Keratinocyte (primary cell): Measurements from ENCODE around the gene TBCB. TPM values are rescaled to one million over a fixed set of nuclear protein-coding genes. Genes with fewer than 3 reads are reported as not detected.

ENCODE experiments used
- DNase-seq: peaks from one replicate; pipeline ENCODE4 v3.0.0-alpha.2; 2011; ENCODE audit warnings: low read depth, missing footprints, low spot score
- FAIRE-seq: peaks from 2 replicates; lab custom pipeline; 2011; peaks lifted over from hg19 to GRCh38; lab: Jason Lieb, UNC
- H2AFZ ChIP-seq: 2 replicates; pipeline ENCODE4 v1.6.0; 2012; ENCODE audit warnings: low read length, control low read depth, inconsistent platforms; ENCODE audit not compliant: control insufficient read depth
- H3K27ac ChIP-seq: 2 replicates; pipeline ENCODE4 v1.5.1; 2011; ENCODE audit warnings: low read length; ENCODE audit not compliant: control insufficient read depth, insufficient read depth
- H3K27me3 ChIP-seq: 3 replicates; pipeline ENCODE4 v1.6.0; 2011; ENCODE audit warnings: low read length; ENCODE audit not compliant: control insufficient read depth, insufficient read depth; ENCODE audit errors: extremely low read depth
- H3K36me3 ChIP-seq, 2 experiments: 2 replicates in 1 of 2; 3 replicates in 1 of 2; pipeline ENCODE4 v1.5.1; 2011; ENCODE audit warnings: low read length in 2 of 2, mild to moderate bottlenecking in 1 of 2; ENCODE audit not compliant: control insufficient read depth in 2 of 2, insufficient read depth in 2 of 2; ENCODE audit errors: extremely low read depth in 1 of 2
- H3K4me1 ChIP-seq: 3 replicates; pipeline ENCODE4 v1.5.1; 2011; ENCODE audit warnings: low read length; ENCODE audit not compliant: control insufficient read depth, insufficient read depth; ENCODE audit errors: extremely low read depth
- H3K4me2 ChIP-seq: 3 replicates; pipeline ENCODE4 v1.6.0; 2011; ENCODE audit warnings: low read depth, low read length; ENCODE audit not compliant: control insufficient read depth, insufficient read depth; ENCODE audit errors: extremely low read depth
- H3K4me3 ChIP-seq, 3 experiments: fragments of 200-600 bp in 1 of 3; sonication (generic) in 1 of 3; 2 replicates in 2 of 3; 3 replicates in 1 of 3; pipeline ENCODE4 v1.5.1; 2011 to 2016; ENCODE audit warnings: low read length in 3 of 3, mild to moderate bottlenecking in 3 of 3, control low read depth in 2 of 3, inconsistent platforms in 1 of 3, low read depth in 1 of 3, mixed read lengths in 1 of 3, mixed run types in 1 of 3, moderate library complexity in 1 of 3; ENCODE audit not compliant: control insufficient read depth in 2 of 3, insufficient read depth in 2 of 3; ENCODE audit errors: extremely low read depth in 1 of 3
- H3K79me2 ChIP-seq: 2 replicates; pipeline ENCODE4 v1.6.0; 2012; ENCODE audit warnings: low read length; ENCODE audit not compliant: control insufficient read depth, insufficient read depth
- H3K9ac ChIP-seq: 3 replicates; pipeline ENCODE4 v1.6.0; 2011; ENCODE audit warnings: low read length; ENCODE audit not compliant: control insufficient read depth, insufficient read depth; ENCODE audit errors: extremely low read depth
- H3K9me1 ChIP-seq: 3 replicates; pipeline ENCODE4 v1.6.0; 2011; ENCODE audit warnings: low read length; ENCODE audit not compliant: control insufficient read depth, insufficient read depth; ENCODE audit errors: extremely low read depth
- H3K9me3 ChIP-seq: 2 replicates; pipeline ENCODE4 v1.5.1; 2012; ENCODE audit warnings: low read depth, low read length; ENCODE audit not compliant: control insufficient read depth
- H4K20me1 ChIP-seq: 3 replicates; pipeline ENCODE4 v1.6.0; 2011; ENCODE audit warnings: low read length; ENCODE audit not compliant: control insufficient read depth, insufficient read depth; ENCODE audit errors: extremely low read depth
- EZH2 ChIP-seq: IDR thresholded peaks from one replicate; pipeline ENCODE4 v1.6.1; 2012; ENCODE audit warnings: inconsistent platforms, mild to moderate bottlenecking, low read length, moderate library complexity
- dilution Hi-C: fragments of 300-500 bp; cut with MboI; formaldehyde crosslinking; loops from one replicate; pipeline ENCODE4 v1.7.0; 2020; ENCODE audit warnings: low sequenced_read_pairs; ENCODE audit not compliant: extremely low pct_ligation_motif_present
- polyA plus RNA-seq, 5 experiments: library from polyadenylated mRNA; depleted of rRNA in 3 of 5; stranded (reverse) in 3 of 5; stranded (forward) in 1 of 5; unstranded in 1 of 5; fragments of >200 nt; gene quantifications; 1 replicate in 1 of 5; 2 replicates in 3 of 5; 3 replicates in 1 of 5; pipeline versions ENCODE4 v1.2.1 to v1.2.3, GENCODE V29; 2011 to 2012; ENCODE audit warnings: missing spikeins in 2 of 5, low read depth in 1 of 5, low replicate concordance in 1 of 5
- TF ChIP-seq, protein P1 (sequence below), 3 experiments: IDR thresholded peaks in 1 of 3; conservative IDR thresholded peaks in 1 of 3; optimal IDR thresholded peaks in 1 of 3; 2 replicates in 2 of 3; 3 replicates in 1 of 3; pipeline versions ENCODE3 to v1.5.1; 2011; ENCODE audit warnings: low read length in 3 of 3, mild to moderate bottlenecking in 3 of 3, moderate library complexity in 2 of 3, control low read depth in 1 of 3, inconsistent platforms in 1 of 3; ENCODE audit not compliant: insufficient read depth in 2 of 3; ENCODE audit errors: extremely low read depth in 1 of 3

TBCB gene
- polyA plus RNA-seq, 1 donor (not counting 4 experiments of a cell fraction or from before 2014, with no cell fraction given) = 183 TPM

DNA sequence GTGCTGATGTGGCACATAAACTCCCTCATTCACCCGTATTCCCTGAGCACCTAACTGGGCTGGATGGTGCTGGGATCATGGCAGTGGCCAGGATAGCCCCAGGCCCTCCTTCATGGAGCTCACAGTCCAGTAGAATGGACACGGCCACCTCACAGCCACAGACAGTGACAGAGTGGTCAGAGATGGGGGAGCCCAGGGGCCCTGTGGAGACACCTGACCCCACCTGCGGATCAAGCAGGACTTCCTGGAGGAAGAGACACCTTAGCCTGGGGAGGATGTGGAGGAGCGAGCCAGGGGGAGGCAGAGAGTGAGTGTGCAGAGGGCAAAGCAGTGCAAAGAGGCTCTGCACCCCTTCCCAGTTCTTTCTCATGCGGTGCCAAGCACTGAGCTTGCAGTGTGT is 25.4 kb upstream of the TBCB start:
- FAIRE-seq (no peak), DNase-seq (no peak)
- TF ChIP-seq, protein P1, sequence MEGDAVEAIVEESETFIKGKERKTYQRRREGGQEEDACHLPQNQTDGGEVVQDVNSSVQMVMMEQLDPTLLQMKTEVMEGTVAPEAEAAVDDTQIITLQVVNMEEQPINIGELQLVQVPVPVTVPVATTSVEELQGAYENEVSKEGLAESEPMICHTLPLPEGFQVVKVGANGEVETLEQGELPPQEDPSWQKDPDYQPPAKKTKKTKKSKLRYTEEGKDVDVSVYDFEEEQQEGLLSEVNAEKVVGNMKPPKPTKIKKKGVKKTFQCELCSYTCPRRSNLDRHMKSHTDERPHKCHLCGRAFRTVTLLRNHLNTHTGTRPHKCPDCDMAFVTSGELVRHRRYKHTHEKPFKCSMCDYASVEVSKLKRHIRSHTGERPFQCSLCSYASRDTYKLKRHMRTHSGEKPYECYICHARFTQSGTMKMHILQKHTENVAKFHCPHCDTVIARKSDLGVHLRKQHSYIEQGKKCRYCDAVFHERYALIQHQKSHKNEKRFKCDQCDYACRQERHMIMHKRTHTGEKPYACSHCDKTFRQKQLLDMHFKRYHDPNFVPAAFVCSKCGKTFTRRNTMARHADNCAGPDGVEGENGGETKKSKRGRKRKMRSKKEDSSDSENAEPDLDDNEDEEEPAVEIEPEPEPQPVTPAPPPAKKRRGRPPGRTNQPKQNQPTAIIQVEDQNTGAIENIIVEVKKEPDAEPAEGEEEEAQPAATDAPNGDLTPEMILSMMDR (optimal IDR thresholded peaks at IDR 0.05 in 1 of 3, IDR thresholded peaks at IDR 0.05 in 1 of 3, conservative IDR thresholded peaks at IDR 0.05 in 1 of 3; ENCODE audit: extremely low read depth in 1 of 3, insufficient read depth in 2 of 3, low read length in 3 of 3) = no peak
- TF ChIP-seq EZH2 = no peak
- no peaks in the 10 kb centered on the region for H3K4me1 ChIP-seq
- H3K36me3 ChIP-seq = peaks cover 4 to 9% of the 10 kb centered on the region in 2 experiments
- dilution Hi-C loops = no loop called here
- H3K4me3 ChIP-seq = no peak overlapping the region
- H2AFZ ChIP-seq = no peak overlapping the region
- H3K79me2 ChIP-seq = no peaks in the 10 kb centered on the region
- H3K27me3 ChIP-seq = no peaks in the 10 kb centered on the region
- no peaks in the 10 kb centered on the region for H3K9me3 ChIP-seq
- no peaks in the 10 kb centered on the region for H3K9me1 ChIP-seq
- no peak overlapping the region for H3K9ac ChIP-seq
- no peaks in the 10 kb centered on the region for H4K20me1 ChIP-seq
- no peak overlapping the region for H3K27ac ChIP-seq
- no peak overlapping the region for H3K4me2 ChIP-seq

DNA sequence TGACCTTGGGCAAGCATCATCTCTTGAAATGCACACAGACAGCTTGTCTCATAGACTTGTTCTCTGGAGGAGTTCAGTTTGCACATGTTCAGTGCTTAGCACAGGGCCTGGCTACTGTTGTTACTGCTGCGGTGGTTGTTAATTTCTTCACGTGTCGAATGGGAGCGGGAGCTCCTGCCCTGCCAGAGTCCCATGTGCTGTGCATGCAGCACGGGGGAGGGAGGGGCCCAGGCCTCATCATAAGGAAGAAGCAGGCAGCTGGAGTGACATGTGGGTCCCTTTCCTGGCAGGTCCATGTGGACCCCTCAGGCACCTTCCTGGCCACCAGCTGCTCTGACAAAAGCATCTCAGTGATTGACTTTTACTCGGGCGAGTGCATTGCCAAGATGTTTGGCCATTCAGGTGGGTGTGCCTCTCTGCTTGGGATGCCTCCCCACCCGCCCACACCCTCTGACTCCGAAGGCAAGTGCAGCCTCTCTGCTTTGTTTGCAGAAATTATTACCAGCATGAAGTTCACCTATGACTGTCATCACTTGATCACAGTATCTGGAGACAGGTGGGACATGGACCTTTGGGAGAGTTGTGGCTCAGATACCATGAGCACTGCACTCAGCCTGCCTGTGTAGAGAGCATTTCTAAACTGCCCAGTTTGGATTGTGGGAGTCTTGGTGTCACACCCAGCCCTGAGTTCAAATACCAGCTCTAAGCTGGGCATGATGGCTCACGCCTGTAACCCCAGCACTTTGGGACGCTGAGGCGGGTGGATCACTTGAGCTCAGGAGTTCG is 24.2 kb upstream of the TBCB start:
- peaks cover 4 to 9% of the 10 kb centered on the region in 2 experiments for H3K36me3 ChIP-seq
- no peaks in the 10 kb centered on the region for H4K20me1 ChIP-seq
- no peaks in the 10 kb centered on the region for H3K4me1 ChIP-seq
- no peak for FAIRE-seq
- H3K27me3 ChIP-seq = no peaks in the 10 kb centered on the region
- no peak overlapping the region for H3K4me3 ChIP-seq
- no peak for DNase-seq
- H2AFZ ChIP-seq = no peak overlapping the region
- no peak overlapping the region for H3K4me2 ChIP-seq
- no peak overlapping the region for H3K9ac ChIP-seq
- no peak overlapping the region for H3K27ac ChIP-seq
- no peaks in the 10 kb centered on the region for H3K9me3 ChIP-seq
- no peaks in the 10 kb centered on the region for H3K9me1 ChIP-seq
- dilution Hi-C loops = no loop called here
- no peak for TF ChIP-seq EZH2
- TF ChIP-seq, protein P1 (optimal IDR thresholded peaks at IDR 0.05 in 1 of 3, IDR thresholded peaks at IDR 0.05 in 1 of 3, conservative IDR thresholded peaks at IDR 0.05 in 1 of 3; ENCODE audit: extremely low read depth in 1 of 3, insufficient read depth in 2 of 3, low read length in 3 of 3) = no peak
- no peaks in the 10 kb centered on the region for H3K79me2 ChIP-seq
